Activated CD4-positive, alpha-beta T cell treated with anti-CD3 and anti-CD28 coated beads for 36 hours (primary cell): Measurements from ENCODE around the gene SPTBN5. TPM values are rescaled to one million over a fixed set of nuclear protein-coding genes. Genes with fewer than 3 reads are reported as not detected.

Source experiments
- ATAC-seq: fragments of 200-7000 bp; cut with Tn5 transposase; one replicate; pipeline ENCODE4 v1.10.0; 2021; ENCODE audit warnings: mild to moderate bottlenecking, moderate library complexity
- CTCF ChIA-PET: fragments of 350-600 bp; sonication (Branson Sonifier 250); formaldehyde crosslinking; loops from one replicate; lab custom pipeline; 2021; ENCODE audit warnings: antibody characterized with exemption; lab: Charles Lee
- POLR2A ChIA-PET: fragments of 350-600 bp; sonication (Branson Sonifier 250); formaldehyde crosslinking; loops from one replicate; lab custom pipeline; 2021; ENCODE audit warnings: antibody characterized with exemption, inconsistent platforms; lab: Charles Lee
- DNase-seq: peaks from one replicate; pipeline ENCODE4 v3.0.0-alpha.2; 2020
- H3K27ac Mint-ChIP-seq: one replicate; pipeline ENCODE4 v1.8.0; 2021; ENCODE audit warnings: mixed read lengths
- H3K27me3 Mint-ChIP-seq: one replicate; pipeline ENCODE4 v1.8.0; 2021; ENCODE audit warnings: mixed read lengths
- H3K36me3 Mint-ChIP-seq: one replicate; pipeline ENCODE4 v1.8.0; 2021; ENCODE audit warnings: low read depth, mixed read lengths
- H3K4me1 Mint-ChIP-seq: one replicate; pipeline ENCODE4 v1.8.0; 2021; ENCODE audit warnings: mixed read lengths
- H3K4me3 Mint-ChIP-seq: one replicate; pipeline ENCODE4 v1.8.0; 2021; ENCODE audit warnings: mild to moderate bottlenecking, moderate library complexity, mixed read lengths
- H3K9me3 Mint-ChIP-seq: one replicate; pipeline ENCODE4 v1.8.0; 2021; ENCODE audit warnings: low read depth, mixed read lengths
- intact Hi-C, 2 experiments: fragments of 100-400 bp; cut with DNase I in 1 of 2; cut with micrococcal nuclease in 1 of 2; formaldehyde crosslinking; loops; one replicate each; pipeline versions ENCODE4 v1.14.2 to v1.15.1; 2022 to 2024; cut with DNase I, micrococcal nuclease
- total RNA-seq, 2 experiments: library from RNA; stranded (reverse); gene quantifications; one replicate each; pipeline ENCODE4 v1.2.3, GENCODE V29; 2021

Gene SPTBN5
- total RNA-seq, 2 experiments from 2014 or later = 0.46 to 0.51 TPM

DNA sequence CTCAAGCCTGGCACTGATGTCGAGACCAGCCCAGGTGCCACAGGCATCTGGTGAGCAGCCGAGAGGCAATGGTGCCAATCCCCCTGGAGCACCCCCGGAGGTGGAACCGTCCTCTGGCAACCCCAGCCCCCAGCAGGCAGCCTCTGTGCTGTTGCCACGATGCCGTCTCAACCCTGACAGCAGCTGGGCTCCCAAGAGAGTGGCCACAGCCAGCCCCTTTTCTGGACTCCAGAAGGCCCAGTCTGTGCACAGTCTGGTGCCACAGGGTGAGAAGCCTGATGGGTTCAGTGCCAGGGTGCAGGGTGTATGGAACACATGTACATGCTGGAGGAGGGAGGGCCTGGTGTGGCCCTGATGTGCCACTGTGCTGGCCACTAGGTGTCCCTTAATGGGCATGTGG lies 70.9 kb downstream of the SPTBN5 start:
- CTCF ChIA-PET = interaction anchor here (0.6 to 1.2 kb wide), 2 partner anchors 12 to 38 kb away, joined by 4 to 5 read pairs; no protein-coding TSS in a partner anchor
- Mint-ChIP-seq H3K36me3 (peaks cover 3% of the 10 kb centered on the region), H3K4me3 (no peak overlapping the region), H3K4me1 (peaks cover 4% of the 10 kb centered on the region), H3K9me3 (no peaks in the 10 kb centered on the region), H3K27me3 (no peaks in the 10 kb centered on the region), H3K27ac (no peak overlapping the region)
- DNase-seq = no peak
- intact Hi-C loops = no loop called here
- ATAC-seq = no peak
- POLR2A ChIA-PET = no interaction called here

DNA sequence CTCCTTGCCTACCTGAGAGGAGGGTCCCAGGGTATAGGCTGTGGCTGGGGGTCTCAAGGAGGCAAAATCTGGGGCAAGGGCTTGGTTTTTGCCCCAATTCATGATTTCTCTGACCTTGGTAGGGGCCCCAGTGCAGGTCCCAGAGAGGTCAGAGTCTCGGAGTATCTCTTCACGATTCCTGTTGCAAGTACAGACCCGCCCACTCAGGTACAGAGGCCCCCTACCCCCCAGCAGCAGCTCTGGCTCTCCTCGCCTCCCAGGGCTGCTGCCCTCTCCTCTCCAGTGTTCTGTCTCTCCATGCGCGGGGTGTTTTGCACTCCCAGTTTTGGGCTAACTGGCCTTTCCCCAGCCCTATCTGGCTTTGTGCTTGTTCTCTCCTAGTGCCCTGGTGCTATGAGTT lies 71.4 kb downstream of the SPTBN5 start:
- H3K9me3 Mint-ChIP-seq = no peaks in the 10 kb centered on the region
- no peak for DNase-seq
- ChIA-PET POLR2A (no interaction called here), CTCF (interaction anchor here (0.6 to 1.6 kb wide), 2 partner anchors 38 to 50 kb away, joined by 5 read pairs; no protein-coding TSS in a partner anchor)
- H3K4me3 Mint-ChIP-seq = no peak overlapping the region
- intact Hi-C loops = no loop called here
- H3K36me3 Mint-ChIP-seq = peaks cover 3% of the 10 kb centered on the region
- peaks cover 2% of the 10 kb centered on the region for H3K4me1 Mint-ChIP-seq
- H3K27me3 Mint-ChIP-seq = no peaks in the 10 kb centered on the region
- no peak overlapping the region for H3K27ac Mint-ChIP-seq
- no peak for ATAC-seq

DNA sequence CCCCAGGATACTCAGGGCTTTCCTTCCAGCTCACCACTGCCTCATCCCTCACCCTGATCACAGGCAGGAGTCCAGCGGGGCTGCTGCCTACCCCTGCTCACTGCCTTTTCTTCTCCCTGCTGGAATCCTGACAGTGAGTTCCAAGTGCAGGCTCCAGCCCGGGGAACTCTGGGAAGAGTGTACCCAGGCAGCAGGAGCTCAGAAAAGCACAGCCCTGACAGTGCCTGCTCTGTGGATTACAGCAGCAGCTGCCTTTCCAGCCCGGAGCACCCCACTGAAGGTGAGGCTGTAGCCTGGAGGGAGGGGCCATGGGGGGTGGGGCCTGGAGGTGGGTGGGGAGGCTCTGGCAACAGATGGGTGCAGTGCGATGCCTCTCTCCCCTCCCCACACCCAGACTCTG lies 72.0 kb downstream of the SPTBN5 start:
- no peak for DNase-seq
- CTCF ChIA-PET = interaction anchor here (1.1 to 1.6 kb wide), 2 partner anchors 10 to 49 kb away, joined by 3 to 5 read pairs; no protein-coding TSS in a partner anchor
- Mint-ChIP-seq H3K27me3 (no peaks in the 10 kb centered on the region), H3K27ac (no peak overlapping the region), H3K9me3 (no peaks in the 10 kb centered on the region), H3K4me3 (no peak overlapping the region), H3K4me1 (peaks cover 2% of the 10 kb centered on the region), H3K36me3 (peaks cover 9% of the 10 kb centered on the region)
- intact Hi-C loops = no loop called here
- POLR2A ChIA-PET = no interaction called here
- no peak for ATAC-seq

DNA sequence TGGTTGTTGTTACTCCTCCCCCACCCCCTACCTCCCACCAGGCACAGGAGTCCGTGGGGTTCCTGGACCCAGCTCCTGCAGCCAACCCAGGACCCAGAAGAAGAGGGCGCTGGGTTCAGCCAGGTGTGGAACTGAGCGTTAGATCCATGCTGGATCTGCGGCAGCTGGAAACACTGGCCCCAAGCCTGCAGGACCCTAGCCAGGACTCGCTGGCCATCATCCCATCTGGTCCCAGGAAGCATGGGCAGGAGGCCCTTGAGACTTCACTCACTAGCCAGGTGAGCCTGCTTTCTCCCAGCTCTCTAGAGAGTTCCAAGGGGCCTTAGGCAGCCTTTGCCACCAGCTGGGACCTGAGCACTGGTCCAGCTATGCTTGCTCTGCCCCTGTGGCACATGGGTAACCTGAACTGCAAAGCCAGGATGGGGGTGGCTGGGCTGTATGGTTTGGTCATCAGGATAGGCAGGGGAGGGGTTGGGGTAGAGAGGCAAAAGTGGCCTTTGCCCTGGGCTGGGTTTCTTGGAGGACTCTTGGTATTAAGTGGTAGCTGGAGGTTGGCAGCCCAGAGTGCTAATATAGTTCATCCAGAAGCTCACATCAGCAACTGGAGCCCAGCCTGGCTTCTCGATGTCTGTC lies 72.9 kb downstream of the SPTBN5 start:
- DNase-seq (no peak), ATAC-seq (no peak)
- Mint-ChIP-seq H3K27ac (no peak overlapping the region), H3K4me1 (no peaks in the 10 kb centered on the region), H3K27me3 (no peaks in the 10 kb centered on the region), H3K9me3 (no peaks in the 10 kb centered on the region), H3K36me3 (peaks cover 14% of the 10 kb centered on the region), H3K4me3 (no peak overlapping the region)
- intact Hi-C loops = no loop called here
- POLR2A ChIA-PET = no interaction called here
- CTCF ChIA-PET = interaction anchor here (0.9 to 1.6 kb wide), 3 partner anchors 9 to 48 kb away, joined by 3 to 5 read pairs (median 4); partner anchors contain the start of gene MAPKBP1

DNA sequence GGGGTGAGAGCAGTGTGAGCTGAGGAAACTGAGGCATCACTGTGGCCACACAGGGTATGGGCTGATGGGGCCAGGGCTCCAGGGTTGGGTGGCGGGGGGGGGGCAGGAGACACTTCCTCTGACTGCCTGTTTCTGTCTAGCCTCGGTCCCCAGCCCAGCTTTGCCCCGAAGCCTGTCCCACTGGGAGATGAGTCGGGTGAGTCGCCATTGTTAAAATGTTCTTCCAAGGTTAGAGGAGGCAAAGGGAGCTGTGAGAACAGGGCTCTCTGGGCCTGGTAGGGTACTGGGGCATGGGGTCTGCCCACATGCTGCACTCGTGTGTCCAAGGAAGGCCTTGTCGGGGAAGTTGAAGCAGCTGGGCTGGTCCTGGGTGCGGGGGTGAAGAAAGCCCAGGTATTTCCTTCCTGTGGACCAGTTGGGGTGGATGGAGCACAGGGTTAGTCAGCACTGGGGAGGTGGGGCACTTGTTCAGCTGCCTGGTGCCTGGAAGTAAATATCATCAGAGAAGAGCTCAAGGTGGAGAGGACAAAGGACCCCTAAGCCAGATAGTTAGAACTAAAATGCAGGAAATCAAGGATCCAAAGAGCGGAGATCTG lies 74.3 kb downstream of the SPTBN5 start:
- no peak for DNase-seq

DNA sequence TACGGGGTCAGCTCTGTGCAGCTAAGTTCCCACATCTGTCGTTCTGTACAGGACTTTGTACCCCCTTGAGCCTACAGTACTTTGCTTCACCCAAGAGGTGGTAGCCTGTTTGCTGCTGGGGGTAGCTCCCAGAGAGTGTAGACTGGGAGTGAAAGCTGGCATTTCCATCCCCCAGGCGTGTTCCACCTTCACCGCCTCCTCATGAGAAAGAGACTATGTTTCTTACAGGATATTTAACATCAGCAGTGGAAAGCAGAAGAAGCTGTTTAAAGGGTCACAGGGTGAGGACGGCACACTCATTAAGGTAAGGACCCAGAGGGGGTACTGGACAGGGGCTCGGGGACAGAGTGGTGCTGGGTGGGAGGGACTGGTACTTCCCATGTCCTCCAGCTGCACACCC lies 76.1 kb downstream of the SPTBN5 start:
- POLR2A ChIA-PET = interaction anchor here (1.1 kb wide), 1 partner anchor 75 kb away, joined by 4 read pairs; no protein-coding TSS in a partner anchor
- intact Hi-C loops = no loop called here
- H3K9me3 Mint-ChIP-seq = no peaks in the 10 kb centered on the region
- no peak for DNase-seq
- no peaks in the 10 kb centered on the region for H3K4me1 Mint-ChIP-seq
- no peak overlapping the region for H3K27ac Mint-ChIP-seq
- no peak overlapping the region for H3K4me3 Mint-ChIP-seq
- CTCF ChIA-PET = interaction anchor here (0.6 to 1.7 kb wide), 4 partner anchors 14 to 286 kb away, joined by 3 to 7 read pairs (median 4); no protein-coding TSS in a partner anchor
- H3K36me3 Mint-ChIP-seq = peaks cover 14% of the 10 kb centered on the region
- H3K27me3 Mint-ChIP-seq = no peaks in the 10 kb centered on the region
- no peak for ATAC-seq

More for the DNA sequence above, 74.3 kb downstream of the SPTBN5 start:
- H3K4me3 Mint-ChIP-seq = no peak overlapping the region
- H3K4me1 Mint-ChIP-seq = no peaks in the 10 kb centered on the region
- POLR2A ChIA-PET = no interaction called here
- H3K27me3 Mint-ChIP-seq = no peaks in the 10 kb centered on the region
- CTCF ChIA-PET = no interaction called here
- no peak for ATAC-seq
- intact Hi-C loops = no loop called here
- H3K27ac Mint-ChIP-seq = no peak overlapping the region
- H3K36me3 Mint-ChIP-seq = peaks cover 14% of the 10 kb centered on the region
- no peaks in the 10 kb centered on the region for H3K9me3 Mint-ChIP-seq

DNA sequence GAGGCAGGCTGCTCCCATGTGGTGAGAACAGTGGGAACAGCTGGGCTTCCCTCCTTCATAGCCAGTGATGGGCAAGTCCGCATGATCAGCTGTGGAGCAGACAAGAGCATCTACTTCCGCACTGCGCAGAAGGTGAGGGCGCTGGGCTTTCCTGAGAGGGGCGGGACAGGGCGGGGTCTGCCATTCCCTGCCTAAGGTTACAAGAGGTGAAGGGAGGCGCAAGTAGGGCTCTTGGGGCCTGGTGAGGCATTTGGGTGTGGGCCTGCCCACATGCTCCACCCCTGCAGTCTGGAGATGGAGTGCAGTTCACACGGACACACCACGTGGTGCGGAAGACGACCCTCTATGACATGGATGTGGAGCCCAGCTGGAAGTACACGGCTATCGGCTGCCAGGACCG lies 76.5 kb downstream of the SPTBN5 start:
- H3K4me3 Mint-ChIP-seq = no peak overlapping the region
- no peaks in the 10 kb centered on the region for H3K27me3 Mint-ChIP-seq
- intact Hi-C loops = no loop called here
- DNase-seq (no peak), ATAC-seq (no peak)
- H3K9me3 Mint-ChIP-seq = no peaks in the 10 kb centered on the region
- CTCF ChIA-PET = interaction anchor here (1.2 to 1.7 kb wide), 2 partner anchors 39 to 59 kb away, joined by 5 to 7 read pairs; no protein-coding TSS in a partner anchor
- H3K36me3 Mint-ChIP-seq = peaks cover 14% of the 10 kb centered on the region
- H3K4me1 Mint-ChIP-seq = no peaks in the 10 kb centered on the region
- POLR2A ChIA-PET = interaction anchor here (1.1 kb wide), 1 partner anchor 75 kb away, joined by 4 read pairs; no protein-coding TSS in a partner anchor
- H3K27ac Mint-ChIP-seq = no peak overlapping the region

DNA sequence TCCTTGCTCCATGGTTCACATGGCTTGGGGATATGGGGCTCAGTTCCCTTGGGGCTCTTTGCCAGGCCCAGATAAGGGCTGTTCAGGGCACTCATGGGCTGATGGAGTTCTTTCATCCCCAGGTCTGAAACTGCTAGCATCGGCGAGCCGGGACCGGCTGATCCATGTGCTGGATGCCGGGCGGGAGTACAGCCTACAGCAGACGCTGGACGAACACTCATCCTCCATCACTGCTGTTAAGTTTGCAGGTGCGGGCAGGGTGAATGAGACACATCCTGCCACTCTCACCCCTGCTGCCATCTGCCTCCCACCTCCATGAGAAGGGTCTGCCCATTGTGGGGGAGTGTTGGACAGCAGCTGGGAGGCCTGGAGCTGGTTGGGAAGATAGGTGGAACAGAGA lies 77.1 kb downstream of the SPTBN5 start:
- intact Hi-C loops = no loop called here
- ATAC-seq (no peak), DNase-seq (no peak)
- Mint-ChIP-seq H3K27ac (no peak overlapping the region), H3K27me3 (no peaks in the 10 kb centered on the region), H3K36me3 (peaks cover 14% of the 10 kb centered on the region), H3K9me3 (no peaks in the 10 kb centered on the region), H3K4me1 (no peaks in the 10 kb centered on the region), H3K4me3 (no peak overlapping the region)
- CTCF ChIA-PET = no interaction called here
- POLR2A ChIA-PET = no interaction called here

DNA sequence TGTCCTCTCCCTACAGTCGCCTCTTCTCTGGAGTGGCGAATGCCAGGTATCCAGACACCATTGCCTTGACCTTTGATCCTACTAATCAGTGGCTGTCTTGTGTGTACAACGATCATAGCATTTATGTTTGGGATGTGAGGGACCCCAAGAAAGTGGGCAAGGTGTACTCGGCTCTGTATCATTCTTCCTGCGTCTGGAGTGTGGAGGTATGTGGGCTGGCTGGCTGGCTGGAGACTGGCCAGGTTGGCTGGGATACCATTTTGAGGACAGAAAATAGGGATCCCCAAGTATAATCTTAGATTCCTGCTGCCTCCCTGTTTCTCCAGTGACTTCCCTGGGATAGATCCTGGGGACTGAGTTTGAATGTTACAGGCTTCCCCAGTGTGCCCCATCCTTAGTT lies 79.3 kb downstream of the SPTBN5 start:
- Mint-ChIP-seq H3K27ac (no peak overlapping the region), H3K4me3 (no peak overlapping the region), H3K27me3 (no peaks in the 10 kb centered on the region), H3K4me1 (no peaks in the 10 kb centered on the region), H3K9me3 (no peaks in the 10 kb centered on the region), H3K36me3 (peaks cover 10% of the 10 kb centered on the region)
- ChIA-PET CTCF (interaction anchor here (8.6 kb wide), 1 partner anchor 40 kb away, joined by 233 read pairs; the partner anchor contains the start of gene MAPKBP1), POLR2A (no interaction called here)
- intact Hi-C loops = loop anchor here in 1 of 2 experiments (5.0 kb wide), 1 partner anchor 117 kb away; no protein-coding TSS in a partner anchor
- DNase-seq (no peak), ATAC-seq (no peak)

DNA sequence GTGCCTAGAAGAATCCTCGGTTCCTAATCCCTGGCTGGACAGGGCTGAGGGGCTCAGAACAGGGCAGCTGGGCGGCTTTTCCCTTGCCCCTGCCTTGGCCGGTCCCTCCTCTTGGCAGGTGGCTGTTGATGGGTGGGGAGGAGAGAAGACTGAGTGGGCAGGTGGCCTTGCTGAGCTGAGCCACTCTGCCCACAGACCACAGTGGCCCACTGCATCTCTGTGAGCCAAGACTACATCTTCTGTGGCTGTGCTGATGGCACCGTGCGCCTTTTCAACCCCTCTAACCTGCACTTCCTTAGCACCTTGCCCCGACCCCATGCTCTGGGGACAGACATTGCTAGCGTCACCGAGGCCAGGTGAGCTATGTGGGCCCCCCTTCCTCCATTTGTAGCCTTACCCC lies 80.4 kb downstream of the SPTBN5 start:
- intact Hi-C loops = loop anchor here in 1 of 2 experiments (5.0 kb wide), 1 partner anchor 116 kb away; no protein-coding TSS in a partner anchor
- ChIA-PET POLR2A (no interaction called here), CTCF (interaction anchor here (3.1 to 8.6 kb wide), 3 partner anchors 39 to 209 kb away, joined by 14 to 233 read pairs (median 34); partner anchors contain the start of gene MAPKBP1)
- H3K4me3 Mint-ChIP-seq = no peak overlapping the region
- H3K27ac Mint-ChIP-seq = no peak overlapping the region
- no peak for ATAC-seq
- no peaks in the 10 kb centered on the region for H3K9me3 Mint-ChIP-seq
- H3K36me3 Mint-ChIP-seq = peaks cover 10% of the 10 kb centered on the region
- no peaks in the 10 kb centered on the region for H3K4me1 Mint-ChIP-seq
- H3K27me3 Mint-ChIP-seq = no peaks in the 10 kb centered on the region
- DNase-seq = no peak

DNA sequence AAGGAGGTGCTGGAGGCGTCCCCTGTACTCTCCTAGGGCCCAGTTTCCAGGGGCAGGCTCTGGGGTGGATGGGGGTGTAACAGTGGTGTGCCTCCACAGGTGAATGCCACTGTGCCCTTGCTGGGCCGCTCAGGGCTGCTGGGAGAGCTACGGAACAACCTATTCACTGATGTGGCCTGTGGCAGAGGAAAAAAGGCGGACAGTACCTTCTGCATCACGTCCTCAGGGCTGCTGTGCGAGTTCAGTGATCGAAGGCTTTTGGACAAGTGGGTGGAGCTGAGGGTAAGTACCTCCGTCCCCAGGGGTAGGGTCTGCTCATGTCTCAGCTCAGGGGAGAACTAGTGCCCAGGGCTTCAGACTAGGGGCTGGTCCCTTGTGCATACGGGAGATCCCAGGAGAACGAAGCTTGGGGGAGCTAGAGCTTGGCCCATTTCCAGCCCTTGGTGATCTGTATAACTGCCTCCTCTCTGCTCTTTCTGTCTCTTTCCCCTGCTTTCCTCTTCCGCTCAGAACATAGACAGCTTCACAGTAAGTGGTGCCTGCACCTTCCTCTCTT lies 81.0 kb downstream of the SPTBN5 start:
- Mint-ChIP-seq H3K27ac (no peak overlapping the region), H3K4me1 (no peaks in the 10 kb centered on the region), H3K9me3 (no peaks in the 10 kb centered on the region), H3K36me3 (peaks cover 10% of the 10 kb centered on the region), H3K27me3 (no peaks in the 10 kb centered on the region), H3K4me3 (no peak overlapping the region)
- ATAC-seq = no peak
- POLR2A ChIA-PET = no interaction called here
- intact Hi-C loops = loop anchor here in 1 of 2 experiments (5.0 kb wide), 1 partner anchor 116 kb away; no protein-coding TSS in a partner anchor
- DNase-seq = no peak
- CTCF ChIA-PET = interaction anchor here (1.0 to 8.6 kb wide), 12 partner anchors 8 to 347 kb away, joined by 3 to 233 read pairs (median 5); partner anchors contain the start of gene MAPKBP1
